Measurements from ENCODE around the gene ID2.
"Not testable (repeated sequence)": the region's sequence is repeated elsewhere in the genome, so short reads cannot be mapped to it uniquely, and the experiment has no call there.

Gene ID2

DNA sequence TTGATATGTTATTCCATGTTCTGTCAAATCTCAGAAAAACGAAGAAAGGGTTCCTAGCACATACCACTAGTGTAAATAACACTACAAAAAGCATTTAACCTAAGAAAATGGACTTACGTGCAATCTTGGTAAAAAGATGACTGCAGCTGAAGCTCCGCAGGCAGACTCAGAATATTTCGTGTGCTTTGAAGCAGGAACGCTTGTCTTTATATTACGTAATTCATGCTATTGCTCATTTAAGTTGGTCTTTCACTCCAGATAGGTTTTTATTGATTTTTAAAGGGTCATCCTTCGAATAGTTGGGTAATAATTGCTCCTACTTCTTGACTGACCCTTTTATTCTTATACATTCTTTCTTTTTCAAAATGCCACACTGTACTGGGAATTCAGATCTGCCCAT lies 44.0 kb downstream of the ID2 start:
- Histone ChIP-seq H3K9me2 (replicated peaks; ENCODE audit: low read depth, low read length) (no peaks in the 10 kb centered on the region), H3K4me2 (ENCODE audit: low read depth, low read length, poor library complexity, severe bottlenecking) (no peak overlapping the region), H3F3A (ENCODE audit: low read depth) (no peaks in the 10 kb centered on the region), H3K4me3 (ENCODE audit: low read length, poor library complexity, severe bottlenecking) (no peak overlapping the region), H3K27me3 (ENCODE audit: insufficient read depth, low read length, poor library complexity, severe bottlenecking) (no peaks in the 10 kb centered on the region), H3K36me3 (ENCODE audit: insufficient read depth, low read length) (peaks cover 18% of the 10 kb centered on the region; the same call in 1 of the 2 replicates), H3K9ac (ENCODE audit: low read depth, low read length, poor library complexity, severe bottlenecking) (no peak overlapping the region), H4K20me1 (ENCODE audit: insufficient read depth, low read length, poor library complexity, severe bottlenecking) (no peaks in the 10 kb centered on the region), H3K79me2 (ENCODE audit: insufficient read depth, low read length) (no peaks in the 10 kb centered on the region), H3K9me3 (ENCODE audit: insufficient read depth, low read depth, low read length) (no peaks in the 10 kb centered on the region), H3K4me1 (ENCODE audit: insufficient read depth, low read length, poor library complexity, severe bottlenecking) (no peaks in the 10 kb centered on the region), H2AFZ (ENCODE audit: low read length) (no peak overlapping the region)
- TF ChIP-seq, protein P1, sequence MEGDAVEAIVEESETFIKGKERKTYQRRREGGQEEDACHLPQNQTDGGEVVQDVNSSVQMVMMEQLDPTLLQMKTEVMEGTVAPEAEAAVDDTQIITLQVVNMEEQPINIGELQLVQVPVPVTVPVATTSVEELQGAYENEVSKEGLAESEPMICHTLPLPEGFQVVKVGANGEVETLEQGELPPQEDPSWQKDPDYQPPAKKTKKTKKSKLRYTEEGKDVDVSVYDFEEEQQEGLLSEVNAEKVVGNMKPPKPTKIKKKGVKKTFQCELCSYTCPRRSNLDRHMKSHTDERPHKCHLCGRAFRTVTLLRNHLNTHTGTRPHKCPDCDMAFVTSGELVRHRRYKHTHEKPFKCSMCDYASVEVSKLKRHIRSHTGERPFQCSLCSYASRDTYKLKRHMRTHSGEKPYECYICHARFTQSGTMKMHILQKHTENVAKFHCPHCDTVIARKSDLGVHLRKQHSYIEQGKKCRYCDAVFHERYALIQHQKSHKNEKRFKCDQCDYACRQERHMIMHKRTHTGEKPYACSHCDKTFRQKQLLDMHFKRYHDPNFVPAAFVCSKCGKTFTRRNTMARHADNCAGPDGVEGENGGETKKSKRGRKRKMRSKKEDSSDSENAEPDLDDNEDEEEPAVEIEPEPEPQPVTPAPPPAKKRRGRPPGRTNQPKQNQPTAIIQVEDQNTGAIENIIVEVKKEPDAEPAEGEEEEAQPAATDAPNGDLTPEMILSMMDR (conservative IDR thresholded peaks at IDR 0.05; ENCODE audit: low read length), result no peak
- no peak for TF ChIP-seq EZH2phosphoT487 (IDR thresholded peaks at IDR 0.05; ENCODE audit: borderline replicate concordance)

DNA sequence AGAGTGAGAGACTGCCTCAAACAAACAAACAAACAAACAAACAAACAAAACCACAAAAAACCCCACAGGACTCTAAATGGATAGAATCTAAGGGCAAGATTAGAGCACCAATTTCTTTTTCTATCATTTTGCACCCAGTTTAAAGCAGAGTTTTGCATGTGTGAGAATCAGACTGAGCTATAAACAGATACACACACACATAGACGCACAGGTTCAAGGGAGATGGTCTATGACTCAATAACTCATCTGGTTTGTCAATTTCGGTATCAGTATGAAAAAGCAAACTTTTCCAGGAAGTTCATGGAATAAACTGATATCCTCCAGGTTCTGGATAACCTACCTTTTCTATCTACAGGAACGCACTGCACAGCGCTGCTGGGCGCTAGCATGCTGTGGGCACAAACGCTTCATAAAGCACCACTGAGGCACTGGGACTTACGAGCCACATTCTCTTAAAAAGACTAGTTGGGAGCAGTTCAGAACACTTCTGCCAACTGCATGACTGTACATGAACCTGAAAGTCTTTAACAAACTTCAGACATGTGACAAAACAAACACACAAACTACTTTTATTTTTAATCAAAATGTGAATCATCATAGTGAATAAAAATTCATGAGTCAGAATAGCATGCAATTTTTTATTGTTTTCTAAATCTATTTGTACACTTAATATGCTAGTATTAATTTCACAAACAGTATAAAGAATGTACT lies 46.6 kb downstream of the ID2 start:
- Histone ChIP-seq H3K4me3 (ENCODE audit: low read length, poor library complexity, severe bottlenecking) (no peak overlapping the region), H3K4me2 (ENCODE audit: low read depth, low read length, poor library complexity, severe bottlenecking) (no peak overlapping the region), H3K9me3 (ENCODE audit: insufficient read depth, low read depth, low read length) (no peaks in the 10 kb centered on the region), H3K9me2 (replicated peaks; ENCODE audit: low read depth, low read length) (no peaks in the 10 kb centered on the region), H3K9ac (ENCODE audit: low read depth, low read length, poor library complexity, severe bottlenecking) (no peak overlapping the region), H3K79me2 (ENCODE audit: insufficient read depth, low read length) (no peaks in the 10 kb centered on the region), H3F3A (ENCODE audit: low read depth) (no peaks in the 10 kb centered on the region), H4K20me1 (ENCODE audit: insufficient read depth, low read length, poor library complexity, severe bottlenecking) (no peaks in the 10 kb centered on the region), H2AFZ (ENCODE audit: low read length) (no peak overlapping the region), H3K36me3 (ENCODE audit: insufficient read depth, low read length) (peaks cover 42% of the 10 kb centered on the region; the same call in 1 of the 2 replicates), H3K4me1 (ENCODE audit: insufficient read depth, low read length, poor library complexity, severe bottlenecking) (no peaks in the 10 kb centered on the region), H3K27me3 (ENCODE audit: insufficient read depth, low read length, poor library complexity, severe bottlenecking) (no peaks in the 10 kb centered on the region)
- TF ChIP-seq EZH2phosphoT487 (IDR thresholded peaks at IDR 0.05; ENCODE audit: borderline replicate concordance), result no peak
- TF ChIP-seq, protein P1 (conservative IDR thresholded peaks at IDR 0.05; ENCODE audit: low read length), result no peak

DNA sequence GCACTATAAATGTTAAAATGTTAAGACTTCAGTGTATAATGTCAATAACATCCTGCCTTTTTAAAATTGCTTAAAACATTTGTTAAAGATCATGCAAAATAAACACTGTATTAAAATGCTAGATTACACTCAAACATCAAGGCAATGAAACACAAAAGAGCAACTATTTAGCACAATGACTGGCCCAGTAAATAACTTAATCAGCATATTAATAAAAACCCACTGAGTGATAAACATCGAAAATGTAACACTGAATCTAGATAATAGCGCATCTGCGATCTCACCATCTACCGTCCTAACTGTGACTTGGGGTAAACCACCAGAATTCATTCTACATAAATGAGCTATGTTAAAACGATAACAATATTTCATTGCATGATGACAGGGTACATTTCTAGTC lies 47.2 kb downstream of the ID2 start:
- not testable (repeated sequence) for H3K9me2 ChIP-seq (replicated peaks; ENCODE audit: low read depth, low read length); H3K9ac ChIP-seq (ENCODE audit: low read depth, low read length, poor library complexity, severe bottlenecking); H3K27me3 ChIP-seq (ENCODE audit: insufficient read depth, low read length, poor library complexity, severe bottlenecking); H3K79me2 ChIP-seq (ENCODE audit: insufficient read depth, low read length); H3K9me3 ChIP-seq (ENCODE audit: insufficient read depth, low read depth, low read length); H2AFZ ChIP-seq (ENCODE audit: low read length); H3K4me1 ChIP-seq (ENCODE audit: insufficient read depth, low read length, poor library complexity, severe bottlenecking); H3K4me3 ChIP-seq (ENCODE audit: low read length, poor library complexity, severe bottlenecking); H4K20me1 ChIP-seq (ENCODE audit: insufficient read depth, low read length, poor library complexity, severe bottlenecking); H3F3A ChIP-seq (ENCODE audit: low read depth); H3K4me2 ChIP-seq (ENCODE audit: low read depth, low read length, poor library complexity, severe bottlenecking)
- peaks cover 48% of the 10 kb centered on the region; the same call in 1 of the 2 replicates for H3K36me3 ChIP-seq (ENCODE audit: insufficient read depth, low read length)

DNA sequence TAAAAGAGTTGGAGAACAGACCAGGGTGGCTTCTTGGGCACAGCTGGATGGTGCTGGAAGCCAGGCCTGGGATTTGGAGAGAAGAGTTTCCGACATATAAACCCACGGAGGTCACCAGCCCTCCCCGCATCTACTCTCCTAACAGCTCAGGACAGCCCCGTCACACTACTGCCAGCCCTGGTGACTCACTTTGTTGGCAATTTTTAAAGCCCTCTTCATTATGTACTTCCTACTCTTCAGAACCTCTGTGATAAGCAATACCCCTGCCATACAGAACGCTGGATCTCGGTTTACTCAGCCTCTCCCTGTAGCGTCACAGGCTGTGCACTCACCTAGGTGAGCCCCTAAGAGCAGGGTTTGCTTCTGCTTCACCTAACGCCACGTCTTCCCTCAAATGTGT lies 48.1 kb downstream of the ID2 start:
- TF ChIP-seq, protein P1 (conservative IDR thresholded peaks at IDR 0.05; ENCODE audit: low read length), result no peak
- no peak for TF ChIP-seq EZH2phosphoT487 (IDR thresholded peaks at IDR 0.05; ENCODE audit: borderline replicate concordance)
- Histone ChIP-seq H3K27me3 (ENCODE audit: insufficient read depth, low read length, poor library complexity, severe bottlenecking) (no peaks in the 10 kb centered on the region), H2AFZ (ENCODE audit: low read length) (no peak overlapping the region), H3F3A (ENCODE audit: low read depth) (no peaks in the 10 kb centered on the region), H3K9me3 (ENCODE audit: insufficient read depth, low read depth, low read length) (no peaks in the 10 kb centered on the region), H3K36me3 (ENCODE audit: insufficient read depth, low read length) (peaks cover 51% of the 10 kb centered on the region; the same call in 1 of the 2 replicates), H3K9ac (ENCODE audit: low read depth, low read length, poor library complexity, severe bottlenecking) (no peak overlapping the region), H3K79me2 (ENCODE audit: insufficient read depth, low read length) (no peaks in the 10 kb centered on the region), H3K4me1 (ENCODE audit: insufficient read depth, low read length, poor library complexity, severe bottlenecking) (no peaks in the 10 kb centered on the region), H3K4me3 (ENCODE audit: low read length, poor library complexity, severe bottlenecking) (no peak overlapping the region), H3K4me2 (ENCODE audit: low read depth, low read length, poor library complexity, severe bottlenecking) (no peak overlapping the region), H4K20me1 (ENCODE audit: insufficient read depth, low read length, poor library complexity, severe bottlenecking) (no peaks in the 10 kb centered on the region), H3K9me2 (replicated peaks; ENCODE audit: low read depth, low read length) (no peaks in the 10 kb centered on the region)

All from Loucy (cell line).